Measurements from ENCODE around the gene DSC2. TPM values are rescaled to one million over a fixed set of nuclear protein-coding genes. Genes with fewer than 3 reads are reported as not detected.
A peak's percentile ranks its signal among the peaks of the same experiment; 100 is the strongest.
"Not testable (repeated sequence)": the region's sequence is repeated elsewhere in the genome, so short reads cannot be mapped to it uniquely, and the experiment has no call there.

Gene DSC2
- total RNA-seq: not detected

DNA sequence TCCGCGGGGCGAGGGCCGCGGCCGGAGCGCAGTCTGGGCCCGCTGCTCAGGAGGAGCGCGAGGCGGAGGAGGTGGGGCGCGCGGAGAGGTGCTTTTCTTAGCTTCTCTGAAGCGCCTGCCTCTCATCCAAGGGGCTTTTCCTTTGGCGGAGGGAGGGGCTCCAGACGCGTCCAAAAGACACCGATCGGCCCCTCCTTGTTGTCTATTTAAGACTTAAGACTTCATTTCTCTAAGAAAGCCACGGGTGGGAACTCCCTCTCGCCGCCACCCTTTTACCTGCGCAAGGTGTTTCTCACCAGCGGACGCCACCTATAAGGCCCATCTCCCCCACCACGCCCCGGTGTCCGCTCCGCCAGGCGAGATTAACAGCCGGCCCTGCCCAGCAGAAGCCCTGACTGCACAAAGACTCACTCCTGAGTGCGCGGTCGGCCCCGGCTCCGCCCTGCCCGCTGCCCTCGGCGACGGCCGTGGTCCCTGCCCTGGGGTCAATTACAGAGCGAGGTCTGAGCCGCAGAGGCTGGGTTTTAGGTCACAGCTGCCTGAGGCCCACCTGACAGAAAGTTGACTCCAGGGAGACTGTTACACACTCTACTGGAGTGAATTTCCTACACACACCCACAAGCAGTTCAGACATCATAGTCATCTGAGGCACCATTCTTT is at the start of gene DSC2:
TSS of gene DSC2 (minus strand) at position 397 of the 660 bp plus-strand sequence. CDS start 450 bp downstream, outside the sequence.
- peak within 1 kb of the TSS in 1 of 2 donors; percentile 56 for H3K4me3 Mint-ChIP-seq
- peaks cover 4 to 7% of the 10 kb centered on the region in 2 donors for H3K9me3 Mint-ChIP-seq
- peaks cover 41% of the 10 kb centered on the region for H3K27me3 Mint-ChIP-seq (ENCODE audit: low read depth)
- no peak within 1 kb of the TSS for H3K27ac Mint-ChIP-seq
- peaks cover 0 to 1% of the 10 kb centered on the region in 2 donors for H3K36me3 Mint-ChIP-seq (ENCODE audit: insufficient read depth in 2 of 2)
- DNase-seq (no peak), ATAC-seq (replicated peaks in 1 of 2) (no peak)
- no peaks in the 10 kb centered on the region for H3K4me1 Mint-ChIP-seq (ENCODE audit: low read depth)

DNA sequence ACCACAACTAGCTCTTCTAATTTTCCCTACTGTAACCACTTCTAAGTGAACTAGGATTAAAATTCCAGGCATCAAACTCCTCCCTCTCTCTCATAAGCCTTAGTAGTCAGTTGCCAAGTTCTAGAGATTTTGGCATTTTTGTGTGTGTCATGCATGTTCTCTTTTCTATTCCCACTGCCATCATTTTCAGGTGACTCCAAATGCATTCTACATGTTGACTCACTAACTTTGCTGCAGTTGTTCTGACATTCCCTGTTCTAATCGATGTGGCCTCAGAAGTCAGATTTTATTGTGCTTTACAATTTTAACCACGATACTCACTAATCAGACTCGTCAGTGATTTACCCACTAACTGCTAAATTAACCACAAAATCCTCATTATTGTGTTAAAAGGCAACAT is 47.1 kb upstream of the DSC2 start:
- Mint-ChIP-seq H3K4me3 (no peak overlapping the region), H3K36me3 (ENCODE audit: insufficient read depth in 2 of 2) (peaks cover 2 to 3% of the 10 kb centered on the region in 2 donors), H3K4me1 (ENCODE audit: low read depth) (no peaks in the 10 kb centered on the region), H3K27me3 (ENCODE audit: low read depth) (no peaks in the 10 kb centered on the region), H3K27ac (no peak overlapping the region), H3K9me3 (peaks cover 0 to 4% of the 10 kb centered on the region in 2 donors)
- ATAC-seq (replicated peaks in 1 of 2) (no peak), DNase-seq (no peak)

DNA sequence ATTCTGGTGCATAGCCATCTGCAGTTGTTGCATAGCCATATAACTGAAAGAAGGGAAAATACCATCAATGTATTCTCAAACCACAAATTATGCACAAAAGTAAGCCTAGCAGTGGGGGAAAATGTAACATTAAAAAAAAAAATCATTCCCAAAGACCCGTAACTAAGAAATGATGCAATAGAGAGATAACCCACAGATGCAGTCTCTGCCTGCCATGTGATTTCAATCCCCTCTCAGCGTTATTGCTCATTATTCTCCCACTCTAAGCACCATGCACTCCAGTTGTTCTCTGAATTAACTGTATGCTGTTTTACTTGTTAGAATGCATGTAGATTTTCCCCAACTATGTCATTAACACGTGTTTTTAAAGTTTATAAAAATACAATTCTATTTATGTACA is 46.4 kb upstream of the DSC2 start:
- Mint-ChIP-seq H3K9me3 (peaks cover 0 to 4% of the 10 kb centered on the region in 2 donors), H3K4me3 (no peak overlapping the region), H3K36me3 (ENCODE audit: insufficient read depth in 2 of 2) (peaks cover 2 to 4% of the 10 kb centered on the region in 2 donors), H3K27me3 (ENCODE audit: low read depth) (no peaks in the 10 kb centered on the region), H3K27ac (no peak overlapping the region), H3K4me1 (ENCODE audit: low read depth) (no peaks in the 10 kb centered on the region)
- no peak for DNase-seq
- no peak for ATAC-seq (replicated peaks in 1 of 2)

DNA sequence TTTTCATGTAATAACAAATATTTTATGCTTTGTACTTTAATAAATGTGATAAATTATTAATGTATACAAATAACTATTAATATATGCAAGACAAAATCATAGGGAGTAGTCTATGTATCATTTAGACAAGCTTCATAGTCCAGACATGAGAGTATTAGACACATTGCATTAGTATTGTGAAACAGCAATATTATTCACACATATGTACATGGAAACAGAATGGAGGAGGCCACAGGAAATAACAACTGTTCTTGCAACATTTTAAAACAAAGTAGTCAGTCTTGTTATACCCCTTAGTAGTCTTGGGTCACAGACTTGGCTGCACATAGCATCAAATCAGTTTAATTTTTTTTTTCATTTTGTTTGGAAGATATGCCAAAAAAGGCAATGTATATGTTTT is 44.6 kb upstream of the DSC2 start:
- no peaks in the 10 kb centered on the region for H3K4me1 Mint-ChIP-seq (ENCODE audit: low read depth)
- ATAC-seq (replicated peaks in 1 of 2): no peak
- H3K36me3 Mint-ChIP-seq (ENCODE audit: insufficient read depth in 2 of 2): peaks cover 2 to 4% of the 10 kb centered on the region in 2 donors
- no peak overlapping the region for H3K4me3 Mint-ChIP-seq
- H3K9me3 Mint-ChIP-seq: peaks cover 2 to 4% of the 10 kb centered on the region in 2 donors
- H3K27ac Mint-ChIP-seq: no peak overlapping the region
- H3K27me3 Mint-ChIP-seq (ENCODE audit: low read depth): no peaks in the 10 kb centered on the region
- DNase-seq: no peak

DNA sequence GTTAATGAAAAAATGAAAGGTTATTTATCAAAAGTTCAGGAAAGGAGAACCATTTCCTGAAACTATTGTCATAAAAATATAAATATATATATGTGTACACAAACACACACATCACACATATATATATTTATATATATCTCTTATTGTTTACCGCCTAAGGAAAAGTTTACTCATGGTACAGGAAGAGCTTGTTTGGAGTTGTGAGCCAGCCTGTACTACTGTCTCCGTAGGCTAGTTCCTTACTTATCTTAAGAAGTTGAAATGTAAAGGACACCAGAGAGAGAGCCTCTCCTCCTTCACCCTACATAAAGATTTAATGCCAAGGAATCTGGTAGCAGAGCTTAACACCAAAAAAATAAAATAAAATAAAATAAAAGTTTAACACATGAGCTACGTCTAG is 40.8 kb upstream of the DSC2 start:
- H3K36me3 Mint-ChIP-seq (ENCODE audit: insufficient read depth in 2 of 2): peaks cover 2 to 4% of the 10 kb centered on the region in 2 donors
- no peak overlapping the region for H3K27ac Mint-ChIP-seq
- no peak overlapping the region for H3K4me3 Mint-ChIP-seq
- H3K27me3 Mint-ChIP-seq (ENCODE audit: low read depth): no peaks in the 10 kb centered on the region
- no peak for ATAC-seq (replicated peaks in 1 of 2)
- H3K9me3 Mint-ChIP-seq: peaks cover 2 to 4% of the 10 kb centered on the region in 2 donors
- no peak for DNase-seq
- no peaks in the 10 kb centered on the region for H3K4me1 Mint-ChIP-seq (ENCODE audit: low read depth)

DNA sequence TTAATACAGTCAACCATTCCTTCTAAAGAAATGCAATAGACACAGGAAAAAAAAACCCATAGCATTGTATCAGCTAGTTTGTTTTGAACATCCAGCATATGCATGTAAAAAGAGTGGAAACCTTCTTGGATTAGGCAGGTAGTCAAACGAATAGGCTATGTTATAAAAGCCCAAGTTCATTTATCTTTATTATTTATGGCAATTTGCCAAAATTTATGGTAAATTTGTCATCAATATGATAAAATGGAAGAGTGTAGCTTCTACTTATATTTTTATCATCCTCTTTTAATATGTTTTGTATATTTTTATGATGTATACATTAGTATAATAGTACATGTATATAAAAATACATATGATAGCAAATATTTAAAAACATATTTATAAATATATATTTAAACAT is 36.5 kb upstream of the DSC2 start:
- Mint-ChIP-seq H3K9me3 (peaks cover 2% of the 10 kb centered on the region in 2 donors), H3K27me3 (ENCODE audit: low read depth) (no peaks in the 10 kb centered on the region), H3K4me3 (no peak overlapping the region), H3K36me3 (ENCODE audit: insufficient read depth in 2 of 2) (no peaks in the 10 kb centered on the region), H3K27ac (no peak overlapping the region), H3K4me1 (ENCODE audit: low read depth) (no peaks in the 10 kb centered on the region)
- ATAC-seq (replicated peaks in 1 of 2): no peak
- DNase-seq: no peak

DNA sequence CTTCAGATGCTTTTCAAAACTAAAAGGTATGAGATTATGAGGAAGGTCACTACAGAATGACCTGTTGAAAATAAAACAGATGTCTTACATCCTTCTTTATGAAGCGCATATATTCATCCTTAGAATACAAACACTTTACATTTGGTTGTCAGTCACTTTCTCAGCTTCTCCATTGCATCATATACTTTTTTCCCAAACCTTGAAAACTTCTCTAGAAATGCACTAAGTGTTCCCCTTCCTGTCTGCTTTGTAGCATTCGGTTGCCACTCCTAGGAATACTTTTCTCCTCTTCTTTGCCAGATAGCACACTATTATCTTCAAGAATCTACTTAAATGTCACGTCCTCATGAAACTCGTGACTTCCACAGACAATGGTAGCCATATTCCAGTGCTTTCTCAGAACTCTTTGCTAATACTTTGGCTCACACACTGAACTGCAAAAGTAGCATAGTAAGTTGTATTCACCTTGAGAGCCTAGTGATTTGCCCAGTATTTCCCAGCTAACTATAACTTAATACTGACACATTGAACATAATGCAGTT is 32.8 kb upstream of the DSC2 start:
- DNase-seq (no peak), ATAC-seq (replicated peaks in 1 of 2) (no peak)
- Mint-ChIP-seq H3K4me3 (no peak overlapping the region), H3K27me3 (ENCODE audit: low read depth) (no peaks in the 10 kb centered on the region), H3K4me1 (ENCODE audit: low read depth) (no peaks in the 10 kb centered on the region), H3K9me3 (peaks cover 0 to 4% of the 10 kb centered on the region in 2 donors), H3K36me3 (ENCODE audit: insufficient read depth in 2 of 2) (no peaks in the 10 kb centered on the region), H3K27ac (no peak overlapping the region)

DNA sequence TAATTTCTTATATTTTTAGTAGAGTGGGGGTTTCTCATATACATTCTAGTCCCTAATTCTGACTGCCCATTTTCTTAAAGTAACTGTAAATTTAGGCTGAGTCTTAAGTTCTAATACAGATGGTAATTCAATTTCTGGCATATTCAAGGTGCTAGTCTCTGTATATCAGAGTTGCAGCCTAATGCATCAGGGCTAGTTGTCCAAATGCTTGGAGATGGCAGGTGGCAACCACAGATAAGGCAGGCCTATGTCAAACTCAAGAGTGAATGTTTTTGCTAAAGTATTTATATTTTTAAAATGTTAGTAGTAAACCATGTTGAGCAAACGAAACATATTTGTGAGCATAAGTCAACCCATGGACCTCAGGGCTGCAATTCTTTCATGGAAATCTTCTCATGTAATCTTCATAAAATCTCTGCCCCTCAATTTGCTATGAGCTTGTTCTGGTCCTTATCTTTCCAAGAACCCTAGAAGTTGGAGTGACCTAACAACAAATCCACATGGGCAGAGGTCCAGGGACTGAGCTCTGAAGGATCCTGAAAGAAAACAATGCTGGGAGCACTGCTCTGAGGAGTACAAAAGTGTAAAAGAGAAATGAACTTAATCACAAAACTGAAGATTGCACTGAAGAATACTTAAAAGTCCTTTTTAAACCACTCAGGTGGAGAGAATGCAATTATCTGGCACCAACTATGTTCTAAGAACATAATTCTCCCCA is 27.3 kb upstream of the DSC2 start:
- Mint-ChIP-seq H3K27ac (no peak overlapping the region), H3K36me3 (ENCODE audit: insufficient read depth in 2 of 2) (no peaks in the 10 kb centered on the region), H3K4me3 (no peak overlapping the region), H3K4me1 (ENCODE audit: low read depth) (no peaks in the 10 kb centered on the region), H3K9me3 (peaks cover 0 to 9% of the 10 kb centered on the region in 2 donors), H3K27me3 (ENCODE audit: low read depth) (no peaks in the 10 kb centered on the region)
- DNase-seq (no peak), ATAC-seq (replicated peaks in 1 of 2) (no peak)

DNA sequence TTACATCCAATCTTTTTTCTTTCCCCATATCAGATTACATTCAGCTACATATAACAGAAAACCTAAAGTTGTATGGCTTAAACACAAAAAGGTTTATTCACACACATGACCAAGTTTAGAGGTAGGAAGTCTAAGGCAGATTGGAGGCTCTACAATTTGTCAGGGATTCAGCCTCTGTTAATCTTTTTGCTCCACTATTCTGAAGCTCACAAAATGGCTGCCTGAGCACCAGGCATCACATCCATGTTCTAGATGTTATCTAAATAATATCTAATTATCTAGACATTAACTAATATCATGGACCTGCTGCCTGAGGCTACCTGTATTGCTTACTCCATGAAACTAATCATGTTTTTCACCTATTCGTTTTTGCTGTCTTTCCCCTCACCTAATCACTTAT is 23.7 kb upstream of the DSC2 start:
- Mint-ChIP-seq H3K4me1 (ENCODE audit: low read depth) (no peaks in the 10 kb centered on the region), H3K36me3 (ENCODE audit: insufficient read depth in 2 of 2) (no peaks in the 10 kb centered on the region), H3K27ac (no peak overlapping the region), H3K4me3 (no peak overlapping the region), H3K27me3 (ENCODE audit: low read depth) (no peaks in the 10 kb centered on the region), H3K9me3 (peaks cover 0 to 6% of the 10 kb centered on the region in 2 donors)
- ATAC-seq (replicated peaks in 1 of 2) (no peak), DNase-seq (no peak)

DNA sequence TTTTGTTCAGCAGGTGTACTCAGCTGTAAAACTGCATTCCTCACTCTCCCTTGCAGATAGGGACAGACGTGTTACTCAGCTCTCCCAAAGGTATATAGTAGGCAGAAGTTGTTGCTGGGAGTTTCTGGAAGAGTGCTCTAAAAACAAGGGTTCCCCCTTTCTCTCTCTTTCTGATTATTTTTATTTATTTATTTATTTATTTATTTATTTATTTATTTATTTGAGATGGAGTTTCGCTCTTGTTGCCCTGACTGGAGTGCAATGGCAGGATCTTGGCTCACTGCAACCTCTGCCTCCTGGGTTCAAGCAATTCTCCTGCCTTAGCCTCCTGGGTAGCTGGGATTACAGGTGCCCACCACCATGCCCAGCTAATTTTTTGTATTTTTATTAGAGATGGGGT is 20.9 kb upstream of the DSC2 start:
- not testable (repeated sequence) for H3K4me1 Mint-ChIP-seq (ENCODE audit: low read depth); H3K27me3 Mint-ChIP-seq (ENCODE audit: low read depth); ATAC-seq (replicated peaks in 1 of 2); H3K36me3 Mint-ChIP-seq (ENCODE audit: insufficient read depth in 2 of 2); DNase-seq; H3K27ac Mint-ChIP-seq; H3K4me3 Mint-ChIP-seq
- peaks cover 5 to 12% of the 10 kb centered on the region in 2 donors for H3K9me3 Mint-ChIP-seq

DNA sequence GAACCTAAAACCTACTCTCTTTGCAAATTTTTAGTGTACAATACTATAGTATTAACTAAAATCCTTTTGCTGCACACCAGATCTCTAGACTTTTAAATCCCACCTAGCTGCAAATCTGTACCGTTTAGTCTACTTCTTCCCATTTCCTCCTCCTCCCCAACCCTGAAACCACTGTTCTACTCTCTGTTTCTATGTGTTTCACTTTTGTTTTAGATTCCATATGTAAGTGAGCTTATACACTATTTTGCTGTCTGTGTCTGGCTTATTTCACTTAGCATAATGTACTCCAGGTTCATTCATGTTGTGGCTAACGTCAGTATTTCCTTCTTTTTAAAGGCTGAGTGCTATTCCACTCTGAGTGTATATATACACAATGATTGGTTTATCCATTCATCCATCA is 18.4 kb upstream of the DSC2 start:
- peaks cover 9 to 10% of the 10 kb centered on the region in 2 donors for H3K9me3 Mint-ChIP-seq
- DNase-seq (no peak), ATAC-seq (replicated peaks in 1 of 2) (no peak)
- H3K27ac Mint-ChIP-seq: no peak overlapping the region
- no peaks in the 10 kb centered on the region for H3K4me1 Mint-ChIP-seq (ENCODE audit: low read depth)
- no peak overlapping the region for H3K4me3 Mint-ChIP-seq
- H3K27me3 Mint-ChIP-seq (ENCODE audit: low read depth): no peaks in the 10 kb centered on the region
- peaks cover 0 to 1% of the 10 kb centered on the region in 2 donors for H3K36me3 Mint-ChIP-seq (ENCODE audit: insufficient read depth in 2 of 2)

DNA sequence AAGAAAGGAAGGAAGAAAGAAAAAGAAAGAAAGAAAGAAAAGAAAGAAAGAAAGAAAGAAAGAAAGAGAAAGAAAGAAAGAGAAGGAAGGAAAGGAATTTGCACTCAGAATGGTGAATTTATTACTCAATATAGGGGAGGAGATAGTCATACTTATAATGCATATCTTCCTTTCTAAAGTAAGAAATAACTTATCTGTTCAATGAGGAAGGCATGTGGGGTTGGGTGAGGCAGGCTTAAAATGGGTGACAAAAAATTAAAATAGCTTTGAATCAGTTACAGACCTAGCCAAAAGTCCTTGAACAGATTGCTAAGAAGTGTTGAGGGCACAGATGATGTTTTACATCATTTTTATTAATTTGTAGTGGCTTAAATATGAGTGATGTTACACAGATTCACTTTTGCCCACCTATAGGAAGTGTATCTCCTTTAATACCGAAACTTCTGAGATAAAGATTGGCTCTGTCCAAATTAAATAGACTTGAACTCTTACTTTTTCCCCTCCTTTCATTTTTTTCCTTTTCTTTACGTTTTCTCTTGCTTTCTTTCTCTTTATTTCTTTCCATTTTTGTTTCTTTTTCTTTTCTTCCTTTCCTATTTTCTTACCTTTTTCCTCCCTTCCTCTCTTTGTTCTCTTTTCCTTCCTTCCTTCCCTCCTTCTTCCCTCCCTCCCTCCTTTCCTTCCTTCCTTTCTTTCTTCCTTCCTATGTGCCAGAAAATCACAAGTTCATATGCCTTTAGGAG is 14.8 kb upstream of the DSC2 start:
- peaks cover 0 to 1% of the 10 kb centered on the region in 2 donors for H3K36me3 Mint-ChIP-seq (ENCODE audit: insufficient read depth in 2 of 2)
- no peak overlapping the region for H3K27ac Mint-ChIP-seq
- no peak overlapping the region for H3K4me3 Mint-ChIP-seq
- H3K4me1 Mint-ChIP-seq (ENCODE audit: low read depth): no peaks in the 10 kb centered on the region
- peaks cover 9 to 10% of the 10 kb centered on the region in 2 donors for H3K9me3 Mint-ChIP-seq
- DNase-seq (no peak), ATAC-seq (replicated peaks in 1 of 2) (no peak)
- H3K27me3 Mint-ChIP-seq (ENCODE audit: low read depth): no peaks in the 10 kb centered on the region

DNA sequence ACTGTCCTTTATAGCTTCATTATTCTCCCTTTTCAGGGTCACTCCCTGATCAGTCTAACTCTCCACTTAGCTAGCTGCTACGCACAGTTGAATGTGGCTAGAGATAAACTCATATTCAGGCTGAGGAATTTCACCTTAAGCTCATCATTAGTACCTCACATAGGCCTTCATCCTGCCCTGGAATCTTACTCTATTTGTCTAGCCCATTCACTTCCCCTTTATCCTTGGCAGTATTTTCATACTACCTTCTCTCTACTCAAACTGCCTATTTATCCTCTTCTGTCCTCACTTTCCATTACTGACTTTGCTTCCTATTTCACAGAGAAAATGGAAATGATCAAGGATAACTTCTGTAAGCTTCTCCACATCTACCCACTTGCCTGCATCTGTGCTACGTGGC is 10.6 kb upstream of the DSC2 start:
- Mint-ChIP-seq H3K27ac (no peak overlapping the region), H3K27me3 (ENCODE audit: low read depth) (no peaks in the 10 kb centered on the region), H3K36me3 (ENCODE audit: insufficient read depth in 2 of 2) (no peaks in the 10 kb centered on the region), H3K9me3 (peaks cover 4% of the 10 kb centered on the region in 2 donors), H3K4me1 (ENCODE audit: low read depth) (no peaks in the 10 kb centered on the region), H3K4me3 (no peak overlapping the region)
- ATAC-seq (replicated peaks in 1 of 2) (no peak), DNase-seq (no peak)
